Fibroblast of gingiva (primary cell): ENCODE measurements around the gene MPC2.
"Not testable (repeated sequence)": the region's sequence is repeated elsewhere in the genome, so short reads cannot be mapped to it uniquely, and the experiment has no call there.

Experiments
- DNase-seq: peaks from one replicate; pipeline ENCODE4 v3.0.0-alpha.2; 2011; ENCODE audit warnings: low read depth

Gene MPC2

DNA sequence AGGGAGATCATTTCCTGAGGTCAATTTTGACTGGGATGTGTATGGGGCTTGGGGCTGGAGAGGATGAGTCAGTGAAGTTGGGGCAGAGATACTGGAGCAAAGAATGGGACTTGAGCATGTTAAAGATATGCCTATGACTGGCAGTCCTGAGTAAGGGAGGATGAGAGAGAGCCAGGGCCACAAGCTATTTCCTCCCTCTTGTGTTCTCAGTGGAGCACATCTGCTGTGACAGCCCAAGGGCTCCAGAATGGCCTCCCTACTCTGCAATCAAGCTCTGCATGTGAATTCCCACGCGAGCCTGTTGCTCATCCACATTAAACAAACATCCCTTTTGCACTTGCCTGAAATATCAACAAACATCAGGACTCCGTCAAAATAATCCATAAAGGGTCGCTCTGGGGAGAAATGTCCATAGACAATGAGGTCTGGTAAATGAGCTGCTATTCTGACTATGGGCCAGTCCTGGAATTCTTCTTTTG lies 32.2 kb downstream of the MPC2 start:
- DNase-seq = peak; percentile 45

- DNase-seq = no peak
Observed at GRCh38 chr1:167900907-167901306, 36.0 kb downstream of the MPC2 start.

GRCh38 chr1:167899253-167899681 lies 37.6 kb downstream of the MPC2 start:
- DNase-seq = peak; percentile 69

DNA sequence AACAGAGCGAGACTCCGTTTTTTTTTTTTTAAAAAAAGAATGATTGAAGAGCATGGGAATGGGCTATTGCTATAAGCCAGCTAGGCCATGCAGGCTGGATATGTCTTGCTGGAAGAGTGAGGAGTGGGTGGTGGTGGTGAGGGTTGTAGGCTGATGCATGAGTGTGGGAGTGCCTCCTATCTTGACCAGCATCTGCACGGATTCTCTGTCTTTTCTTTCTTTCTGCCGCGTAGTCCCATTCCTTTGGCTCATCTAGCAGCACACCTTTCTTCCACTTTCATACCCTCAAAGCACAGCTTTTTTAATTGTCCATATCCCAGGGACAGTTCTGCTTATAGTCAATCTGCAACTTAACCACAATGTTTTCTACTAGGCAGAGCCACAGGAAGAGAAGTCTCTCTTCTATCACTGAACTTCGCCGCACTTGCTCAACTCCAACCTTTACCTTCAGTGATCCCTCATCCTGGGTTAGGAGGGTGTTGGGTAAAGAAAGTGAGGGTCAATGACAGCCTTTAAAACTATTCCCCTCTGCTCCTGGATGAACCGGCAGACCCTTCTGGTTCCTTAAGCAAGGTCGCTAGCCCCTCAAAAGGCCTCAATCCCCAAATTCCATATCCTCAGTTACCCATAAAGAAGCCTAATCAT lies 38.2 kb downstream of the MPC2 start:
- no peak for DNase-seq

GRCh38 chr1:167893798-167894197 lies 43.1 kb downstream of the MPC2 start:
- no peak for DNase-seq

DNA sequence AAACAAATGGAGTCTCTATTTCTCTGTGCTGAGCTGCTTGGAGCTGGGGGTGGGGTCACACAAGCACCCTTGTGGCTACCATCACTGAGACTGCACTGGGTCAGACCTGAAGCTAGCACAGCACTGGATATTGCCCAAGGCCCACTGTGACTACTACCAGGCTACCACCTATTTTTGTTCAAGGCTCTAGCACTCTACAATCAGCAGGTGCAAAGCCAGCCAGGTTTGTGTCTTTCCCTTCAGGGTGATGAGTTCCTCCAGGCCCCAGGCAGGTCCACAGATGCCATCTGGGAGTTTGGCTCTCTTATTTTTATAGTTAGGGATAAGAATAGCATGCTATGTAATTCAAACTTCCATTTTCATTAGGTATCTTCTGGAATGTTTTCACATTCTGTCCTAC lies 46.5 kb downstream of the MPC2 start:
- no peak for DNase-seq

DNA sequence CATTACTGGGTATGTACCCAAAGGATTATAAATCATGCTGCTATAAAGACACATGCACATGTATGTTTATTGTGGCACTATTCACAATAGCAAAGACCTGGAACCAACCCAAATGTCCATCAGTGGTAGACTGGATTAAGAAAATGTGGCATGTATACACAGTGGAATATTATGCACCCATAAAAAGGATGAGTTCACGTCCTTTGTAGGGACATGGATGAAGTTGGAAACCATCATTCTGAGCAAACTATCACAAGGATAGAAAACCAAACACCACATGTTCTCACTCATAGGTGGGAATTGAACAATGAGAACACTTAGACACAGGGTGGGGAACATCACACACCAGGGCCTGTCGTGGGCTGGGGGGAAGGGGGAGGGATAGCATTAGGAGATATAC lies 49.7 kb downstream of the MPC2 start:
- DNase-seq = not testable (repeated sequence)

DNA sequence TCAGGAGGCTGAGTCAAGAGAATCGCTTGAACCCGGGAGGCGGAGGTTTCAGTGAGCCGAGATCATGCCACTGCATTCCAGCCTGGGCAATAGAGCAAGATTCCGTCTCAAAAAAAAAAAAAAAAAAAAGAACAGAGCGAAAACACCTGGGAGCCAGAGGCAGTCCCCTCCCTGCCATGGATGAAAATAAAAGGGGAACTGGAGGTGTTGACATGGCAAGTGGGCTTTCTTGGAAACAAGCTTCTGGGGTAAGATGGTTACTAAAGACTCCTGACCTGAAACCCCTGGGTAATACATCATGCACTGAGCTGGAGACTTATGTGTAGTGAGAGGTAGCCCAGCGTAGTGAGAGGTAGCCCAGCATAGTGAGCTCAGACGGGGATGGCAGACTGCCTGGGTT lies 54.5 kb downstream of the MPC2 start:
- DNase-seq = no peak

DNA sequence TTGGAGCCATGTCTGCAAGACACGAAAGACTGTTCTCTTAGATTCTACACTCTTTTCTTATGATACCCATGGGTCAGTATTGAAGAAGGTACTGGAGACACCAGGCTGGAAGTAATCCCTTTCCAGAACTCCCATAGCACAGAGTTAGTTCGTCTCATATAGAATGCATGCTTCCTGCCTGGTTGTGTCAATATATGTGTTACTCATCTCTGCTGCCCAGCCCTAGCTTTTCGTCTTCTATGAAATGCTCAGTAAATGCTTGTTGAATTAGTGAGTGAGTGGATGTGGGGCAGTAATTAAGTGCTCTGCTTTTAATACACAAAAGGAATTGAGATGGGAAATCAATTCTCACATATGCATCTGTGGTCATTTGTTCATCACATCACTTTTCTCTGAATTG lies 55.1 kb downstream of the MPC2 start:
- no peak for DNase-seq

- no peak for DNase-seq
Observed at GRCh38 chr1:167881069-167881468, 55.8 kb downstream of the MPC2 start.

- no peak for DNase-seq
Observed at GRCh38 chr1:167880580-167881021, 56.3 kb downstream of the MPC2 start.

- DNase-seq = no peak
Observed at GRCh38 chr1:167879508-167879907, 57.4 kb downstream of the MPC2 start.

DNA sequence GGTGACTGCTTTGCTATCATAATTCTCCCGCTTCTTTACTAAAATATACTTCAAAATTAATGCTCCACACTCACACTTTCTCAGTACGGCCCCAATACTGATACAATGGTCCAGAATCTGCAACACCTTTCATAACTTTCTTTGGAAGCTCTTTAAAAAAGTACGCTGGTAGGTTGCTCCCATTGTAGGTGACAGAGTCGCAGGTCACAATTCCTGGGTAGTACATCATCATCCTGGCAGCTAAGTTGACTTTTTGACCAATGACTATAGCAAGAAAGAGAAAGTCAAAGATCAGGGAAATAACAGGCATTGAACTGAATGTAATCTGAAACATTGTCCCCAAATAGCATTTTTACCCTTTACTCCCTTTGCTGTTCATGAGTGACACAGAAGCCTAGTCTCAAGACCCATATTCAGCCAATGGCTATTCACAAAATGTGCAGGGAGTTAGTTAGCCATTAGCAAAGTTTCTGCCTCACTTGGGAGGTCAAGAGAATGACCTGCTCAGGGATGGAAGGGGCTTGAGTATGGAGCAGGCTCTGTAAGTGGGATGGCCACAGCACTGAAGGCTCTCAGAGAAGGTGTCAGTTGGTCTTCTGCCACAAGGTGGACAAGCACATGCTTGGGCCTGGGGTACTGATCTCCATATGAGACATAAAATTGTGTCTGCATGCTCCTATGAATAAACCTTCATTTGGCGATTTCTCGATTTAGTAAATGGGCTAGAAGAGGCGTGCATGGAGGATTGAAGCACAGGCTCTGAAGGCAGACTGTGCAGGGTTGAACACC lies 58.3 kb downstream of the MPC2 start:
- DNase-seq = no peak

GRCh38 chr1:167876597-167877175 lies 60.2 kb downstream of the MPC2 start:
- DNase-seq = no peak

GRCh38 chr1:167871331-167871730 lies 65.5 kb downstream of the MPC2 start:
- DNase-seq = no peak

- not testable (repeated sequence) for DNase-seq
Observed at GRCh38 chr1:167869157-167870001, 67.5 kb downstream of the MPC2 start.

GRCh38 chr1:167866739-167867414 lies 70.0 kb downstream of the MPC2 start:
- not testable (repeated sequence) for DNase-seq
